NB4 (cell line): ENCODE measurements around the gene SH3BP4.

Source experiments
- CTCF ChIP-seq: IDR thresholded peaks from one replicate; pipeline ENCODE4 v1.5.1; 2012; ENCODE audit warnings: low read depth, low read length
- POLR2A ChIP-seq: IDR thresholded peaks from 2 replicates; pipeline ENCODE4 v1.6.1; 2011; ENCODE audit warnings: mild to moderate bottlenecking; ENCODE audit not compliant: insufficient read length; ENCODE audit errors: extremely low read depth

- no peak for TF ChIP-seq CTCF
- TF ChIP-seq POLR2A = no peak
Observed at GRCh38 chr2:235017441-235017840, 65.6 kb downstream of the SH3BP4 start.
